Measurements from ENCODE around the gene TERC.
"Not testable (repeated sequence)": the region's sequence is repeated elsewhere in the genome, so short reads cannot be mapped to it uniquely, and the experiment has no call there.

TERC gene

GRCh38 chr3:169748670-169749069, 16.2 kb downstream of the TERC start:
- ChIA-PET POLR2A (no interaction called here), CTCF (no interaction called here)
- no peak for TF ChIP-seq CTCF (IDR thresholded peaks at IDR 0.05; ENCODE audit: control extremely low read depth, extremely low read depth, low read depth, missing control alignments)
- no peak for DNase-seq (ENCODE audit: extremely low spot score)

GRCh38 chr3:169746924-169747323, 17.9 kb downstream of the TERC start:
- TF ChIP-seq CTCF (IDR thresholded peaks at IDR 0.05; ENCODE audit: control extremely low read depth, extremely low read depth, low read depth, missing control alignments), result no peak
- POLR2A ChIA-PET, result no interaction called here
- CTCF ChIA-PET, result no interaction called here
- no peak for DNase-seq (ENCODE audit: extremely low spot score)

- POLR2A ChIA-PET, result no interaction called here
- TF ChIP-seq CTCF (IDR thresholded peaks at IDR 0.05; ENCODE audit: control extremely low read depth, extremely low read depth, low read depth, missing control alignments), result peak; percentile 28
- DNase-seq (ENCODE audit: extremely low spot score), result no peak
- CTCF ChIA-PET, result interaction anchor here (0.7 to 2.6 kb wide), 9 partner anchors 9 to 1533 kb away, joined by 3 to 8 read pairs (median 3); no protein-coding TSS in a partner anchor
These were observed 20.4 kb downstream of the TERC start for GRCh38 chr3:169744366-169745054.

- no peak for DNase-seq (ENCODE audit: extremely low spot score)
- no peak for TF ChIP-seq CTCF (IDR thresholded peaks at IDR 0.05; ENCODE audit: control extremely low read depth, extremely low read depth, low read depth, missing control alignments)
- POLR2A ChIA-PET, result no interaction called here
- CTCF ChIA-PET, result no interaction called here
These were observed 25.8 kb downstream of the TERC start for GRCh38 chr3:169739067-169739466.

GRCh38 chr3:169731857-169732256, 33.0 kb downstream of the TERC start:
- DNase-seq (ENCODE audit: extremely low spot score); POLR2A ChIA-PET: not testable (repeated sequence)
- CTCF ChIA-PET, result interaction anchor here (1.3 kb wide), 1 partner anchor 12 kb away, joined by 3 read pairs; no protein-coding TSS in a partner anchor

- ChIA-PET CTCF (interaction anchor here (0.9 kb wide), 1 partner anchor 30 kb away, joined by 3 read pairs; no protein-coding TSS in a partner anchor), POLR2A (no interaction called here)
- DNase-seq (ENCODE audit: extremely low spot score), result no peak
- TF ChIP-seq CTCF (IDR thresholded peaks at IDR 0.05; ENCODE audit: control extremely low read depth, extremely low read depth, low read depth, missing control alignments), result no peak
These were observed 42.1 kb downstream of the TERC start for GRCh38 chr3:169722724-169723123.

GRCh38 chr3:169718415-169718814, 46.4 kb downstream of the TERC start:
- POLR2A ChIA-PET, result not testable (repeated sequence)

More at GRCh38 chr3:169718415-169718814, 46.4 kb downstream of the TERC start:
- CTCF ChIA-PET; DNase-seq (ENCODE audit: extremely low spot score): not testable (repeated sequence)
